ENCODE data around the gene LRRC56.
A peak's percentile ranks its signal among the peaks of the same experiment; 100 is the strongest.

The LRRC56 gene

GRCh38 chr11:540583-541432 lies 3.5 kb downstream of the LRRC56 start:
- DNase-seq (ENCODE audit: low spot score in 2 of 2), result no peak
- H3K4me3 Mint-ChIP-seq, result no peak overlapping the region
- no peak for ATAC-seq
- no peak overlapping the region for H3K27ac Mint-ChIP-seq
- H3K4me1 Mint-ChIP-seq, result peaks cover 17% of the 10 kb centered on the region
- no peaks in the 10 kb centered on the region for H3K9me3 Mint-ChIP-seq
- H3K36me3 Mint-ChIP-seq, result peaks cover 6% of the 10 kb centered on the region

GRCh38 chr11:541433-541885 lies 4.1 kb downstream of the LRRC56 start:
- Mint-ChIP-seq H3K27ac (no peak overlapping the region), H3K36me3 (peaks cover 6% of the 10 kb centered on the region), H3K4me1 (peaks cover 11% of the 10 kb centered on the region), H3K9me3 (no peaks in the 10 kb centered on the region), H3K4me3 (no peak overlapping the region)
- ATAC-seq (no peak), DNase-seq (ENCODE audit: low spot score in 2 of 2) (no peak)

DNA sequence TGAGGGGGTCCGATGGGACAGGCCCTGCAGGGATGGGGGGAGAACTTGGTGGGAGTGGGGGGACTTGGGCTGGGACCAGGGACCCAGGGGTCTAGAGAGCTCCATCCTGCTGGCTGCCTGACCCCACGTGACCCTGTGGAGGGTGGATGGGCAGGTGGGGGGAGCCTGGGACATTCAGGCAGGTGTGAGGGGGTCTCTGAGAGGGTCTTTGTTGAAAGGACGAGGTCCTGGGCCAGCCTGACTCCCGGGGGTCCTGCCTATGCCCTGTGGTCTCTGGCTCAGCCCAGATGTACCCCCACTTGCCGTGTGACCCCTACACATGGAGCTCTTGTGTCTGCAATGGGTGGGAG lies 7.5 kb downstream of the LRRC56 start:
- H3K9me3 Mint-ChIP-seq, result no peaks in the 10 kb centered on the region
- H3K4me3 Mint-ChIP-seq, result no peak overlapping the region
- DNase-seq (ENCODE audit: low spot score in 2 of 2) (no peak), ATAC-seq (no peak)
- H3K36me3 Mint-ChIP-seq, result peaks cover 6% of the 10 kb centered on the region
- H3K4me1 Mint-ChIP-seq, result no peaks in the 10 kb centered on the region
- no peak overlapping the region for H3K27ac Mint-ChIP-seq

DNA sequence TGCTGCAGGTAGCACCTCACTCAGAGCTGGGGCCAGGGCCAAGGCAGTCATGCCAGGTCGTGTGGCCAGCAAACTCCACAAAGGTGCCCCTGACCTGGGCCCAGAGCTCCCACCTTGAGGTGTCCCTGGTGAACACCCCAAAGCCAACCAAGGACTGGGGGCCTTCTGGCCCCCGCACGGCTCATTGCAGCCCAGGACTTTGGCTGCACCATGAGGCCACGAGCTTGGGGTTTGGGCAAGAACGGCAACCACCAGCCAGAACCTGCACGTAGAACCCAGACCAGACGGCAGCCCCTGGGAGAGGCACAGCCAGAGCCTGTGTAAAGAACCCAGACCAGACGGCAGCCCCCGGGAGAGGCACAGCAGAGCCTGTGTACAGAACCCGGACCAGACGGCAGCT lies 7.8 kb downstream of the LRRC56 start:
- ATAC-seq (no peak), DNase-seq (ENCODE audit: low spot score in 2 of 2) (no peak)
- no peak overlapping the region for H3K4me3 Mint-ChIP-seq
- peaks cover 6% of the 10 kb centered on the region for H3K36me3 Mint-ChIP-seq
- H3K9me3 Mint-ChIP-seq, result no peaks in the 10 kb centered on the region
- H3K27ac Mint-ChIP-seq, result no peak overlapping the region
- H3K4me1 Mint-ChIP-seq, result no peaks in the 10 kb centered on the region

GRCh38 chr11:548700-549603 lies 11.6 kb downstream of the LRRC56 start:
- DNase-seq (ENCODE audit: low spot score in 2 of 2) (no peak), ATAC-seq (no peak)
- Mint-ChIP-seq H3K36me3 (no peaks in the 10 kb centered on the region), H3K27ac (no peak overlapping the region), H3K4me3 (no peak overlapping the region), H3K9me3 (no peaks in the 10 kb centered on the region), H3K4me1 (no peaks in the 10 kb centered on the region)

DNA sequence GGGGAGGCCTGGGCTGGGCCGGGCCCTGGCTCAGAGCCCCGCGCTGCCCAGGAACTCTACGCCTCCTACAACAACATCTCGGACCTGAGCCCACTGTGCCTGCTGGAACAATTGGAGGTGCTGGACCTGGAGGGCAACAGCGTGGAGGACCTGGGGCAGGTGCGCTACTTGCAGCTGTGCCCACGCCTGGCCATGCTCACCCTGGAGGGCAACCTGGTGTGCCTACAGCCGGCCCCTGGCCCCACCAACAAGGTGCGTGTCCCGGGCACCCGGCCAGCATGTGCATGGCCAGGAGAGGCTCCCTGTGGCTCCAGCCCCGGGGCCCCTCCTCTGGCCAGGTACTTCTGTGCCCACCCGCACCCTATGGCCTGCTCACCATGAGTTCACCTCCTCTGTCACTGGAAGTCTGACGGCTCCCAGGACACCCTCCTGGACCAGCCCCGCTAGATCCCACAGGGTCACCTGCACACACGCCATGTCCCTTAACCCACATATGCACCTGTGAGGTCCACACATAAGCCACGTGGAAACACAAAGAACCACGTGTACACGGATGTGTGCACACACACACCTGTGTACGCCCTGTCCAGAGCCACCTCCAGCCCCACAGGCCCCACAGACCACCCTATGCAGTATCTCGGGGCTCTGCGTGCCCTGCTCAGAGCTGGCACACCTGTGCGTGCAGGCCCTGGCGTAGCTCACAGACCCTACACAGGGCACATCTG lies 12.9 kb downstream of the LRRC56 start:
- Mint-ChIP-seq H3K4me3 (no peak overlapping the region), H3K9me3 (no peaks in the 10 kb centered on the region), H3K27ac (no peak overlapping the region), H3K36me3 (no peaks in the 10 kb centered on the region), H3K4me1 (no peaks in the 10 kb centered on the region)
- ATAC-seq, result no peak
- no peak for DNase-seq (ENCODE audit: low spot score in 2 of 2)

DNA sequence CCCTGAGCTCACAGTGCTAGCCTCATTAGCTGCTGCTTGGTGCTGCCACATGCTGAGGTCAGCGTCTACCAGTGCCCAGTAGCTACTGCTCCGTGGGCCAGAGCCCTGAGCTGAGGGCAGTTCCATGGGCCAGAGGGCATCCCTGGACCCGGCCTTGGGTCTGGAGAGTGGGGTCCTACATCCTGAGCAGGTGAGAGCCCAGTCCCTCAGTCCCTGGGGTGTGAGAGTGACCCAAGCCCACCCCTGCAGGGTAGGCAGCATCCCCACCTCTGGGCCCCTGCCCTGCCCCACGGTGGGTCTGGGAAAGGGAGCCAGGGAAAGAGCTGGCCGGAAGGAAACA lies 13.4 kb downstream of the LRRC56 start:
- Mint-ChIP-seq H3K9me3 (no peaks in the 10 kb centered on the region), H3K4me1 (no peaks in the 10 kb centered on the region), H3K4me3 (no peak overlapping the region), H3K27ac (no peak overlapping the region), H3K36me3 (no peaks in the 10 kb centered on the region)
- ATAC-seq, result no peak
- DNase-seq (ENCODE audit: low spot score in 2 of 2), result no peak

GRCh38 chr11:551131-551530 lies 13.8 kb downstream of the LRRC56 start:
- Mint-ChIP-seq H3K9me3 (no peaks in the 10 kb centered on the region), H3K36me3 (no peaks in the 10 kb centered on the region), H3K4me1 (no peaks in the 10 kb centered on the region), H3K4me3 (no peak overlapping the region), H3K27ac (no peak overlapping the region)
- ATAC-seq, result no peak
- DNase-seq (ENCODE audit: low spot score in 2 of 2), result no peak

DNA sequence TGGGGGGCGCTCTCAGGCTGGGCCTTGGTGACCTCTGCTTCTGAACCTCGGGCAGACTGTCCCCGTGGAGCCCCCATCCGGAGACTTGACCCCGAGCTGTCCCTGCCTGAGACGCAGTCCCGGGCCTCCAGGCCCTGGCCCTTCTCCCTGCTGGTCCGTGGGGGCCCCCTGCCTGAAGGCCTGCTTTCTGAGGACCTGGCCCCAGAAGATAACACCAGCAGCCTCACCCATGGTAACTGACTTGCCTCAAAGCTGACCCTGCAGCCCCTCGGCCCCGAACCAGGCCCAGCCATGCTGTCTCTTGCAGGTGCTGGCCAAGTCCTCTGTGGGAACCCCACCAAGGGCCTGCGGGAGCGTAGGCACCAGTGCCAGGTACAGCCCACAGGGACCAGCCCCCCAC lies 14.3 kb downstream of the LRRC56 start:
- H3K36me3 Mint-ChIP-seq, result no peaks in the 10 kb centered on the region
- ATAC-seq, result no peak

GRCh38 chr11:553083-553987 lies 16.0 kb downstream of the LRRC56 start:
- Mint-ChIP-seq H3K4me1 (no peaks in the 10 kb centered on the region), H3K27ac (no peak overlapping the region), H3K36me3 (no peaks in the 10 kb centered on the region), H3K4me3 (no peak overlapping the region), H3K9me3 (no peaks in the 10 kb centered on the region)
- DNase-seq (ENCODE audit: low spot score in 2 of 2) (no peak), ATAC-seq (no peak)

More for the DNA sequence above, 14.3 kb downstream of the LRRC56 start:
- Mint-ChIP-seq H3K4me1 (no peaks in the 10 kb centered on the region), H3K4me3 (no peak overlapping the region), H3K9me3 (no peaks in the 10 kb centered on the region), H3K27ac (no peak overlapping the region)
- DNase-seq (ENCODE audit: low spot score in 2 of 2), result no peak

DNA sequence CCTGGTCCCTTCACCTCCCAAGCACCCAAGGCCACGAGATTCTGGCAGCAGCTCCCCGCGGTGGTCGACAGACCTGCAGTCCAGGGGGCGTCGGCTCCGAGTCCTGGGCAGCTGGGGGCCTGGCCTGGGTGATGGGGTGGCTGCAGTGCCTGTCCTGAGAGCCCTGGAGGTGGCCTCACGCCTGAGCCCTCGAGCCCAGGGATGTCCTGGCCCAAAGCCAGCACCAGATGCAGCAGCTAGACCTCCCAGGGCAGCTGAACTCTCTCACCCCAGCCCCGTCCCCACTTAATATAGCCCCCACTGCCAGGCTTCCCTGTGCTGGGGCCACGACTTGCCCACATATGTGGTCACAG lies 16.6 kb downstream of the LRRC56 start:
- Mint-ChIP-seq H3K9me3 (no peaks in the 10 kb centered on the region), H3K4me1 (no peaks in the 10 kb centered on the region), H3K4me3 (peak overlapping the region; percentile 42), H3K27ac (no peak overlapping the region), H3K36me3 (no peaks in the 10 kb centered on the region)
- ATAC-seq (no peak), DNase-seq (ENCODE audit: low spot score in 2 of 2) (no peak)

DNA sequence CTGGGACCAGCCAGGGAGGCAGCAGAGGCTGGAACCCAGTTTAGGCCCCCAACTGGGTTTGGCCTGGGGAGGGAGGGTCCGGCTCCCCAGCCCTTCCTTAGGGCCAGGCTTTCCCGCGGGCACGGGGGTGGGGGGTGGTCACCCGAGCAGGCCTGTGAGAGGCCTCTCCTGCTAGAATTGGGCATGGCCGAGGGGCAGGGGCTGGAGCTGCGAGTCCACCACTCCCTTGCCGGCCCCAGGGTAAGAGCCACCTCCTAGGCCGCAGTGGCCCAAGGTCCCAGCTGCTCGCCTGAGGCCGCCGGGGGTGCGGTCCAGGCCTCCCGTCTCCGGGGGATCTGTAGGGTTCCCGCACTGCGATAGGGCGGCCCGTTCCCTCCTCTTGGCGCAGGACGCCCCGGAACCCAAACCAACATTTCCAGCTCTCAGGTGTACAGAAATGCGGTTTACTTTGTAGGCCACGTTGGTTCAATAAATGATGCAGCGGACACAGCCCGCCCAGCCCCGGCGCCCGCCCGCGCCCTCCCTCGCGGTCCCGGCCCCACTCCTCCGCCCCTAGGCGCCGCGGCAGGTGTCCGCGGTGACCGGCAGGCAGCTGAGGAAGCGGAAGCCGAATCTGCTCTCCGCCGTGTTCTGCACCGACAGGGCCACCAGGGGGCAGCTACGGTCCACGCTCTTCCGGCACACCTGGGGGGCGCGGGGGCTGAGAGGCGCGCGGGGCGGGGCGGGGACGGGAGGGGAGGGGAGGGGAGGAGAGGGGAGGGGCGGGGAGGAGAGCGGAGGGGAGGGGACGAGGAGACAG lies 17.3 kb downstream of the LRRC56 start:
- Mint-ChIP-seq H3K4me3 (peak overlapping the region; percentile 42), H3K4me1 (peaks cover under 1% of the 10 kb centered on the region), H3K36me3 (peaks cover under 1% of the 10 kb centered on the region), H3K9me3 (no peaks in the 10 kb centered on the region), H3K27ac (no peak overlapping the region)
- DNase-seq (ENCODE audit: low spot score in 2 of 2) (peak; percentile 65 to 82), ATAC-seq (peak; percentile 78)

DNA sequence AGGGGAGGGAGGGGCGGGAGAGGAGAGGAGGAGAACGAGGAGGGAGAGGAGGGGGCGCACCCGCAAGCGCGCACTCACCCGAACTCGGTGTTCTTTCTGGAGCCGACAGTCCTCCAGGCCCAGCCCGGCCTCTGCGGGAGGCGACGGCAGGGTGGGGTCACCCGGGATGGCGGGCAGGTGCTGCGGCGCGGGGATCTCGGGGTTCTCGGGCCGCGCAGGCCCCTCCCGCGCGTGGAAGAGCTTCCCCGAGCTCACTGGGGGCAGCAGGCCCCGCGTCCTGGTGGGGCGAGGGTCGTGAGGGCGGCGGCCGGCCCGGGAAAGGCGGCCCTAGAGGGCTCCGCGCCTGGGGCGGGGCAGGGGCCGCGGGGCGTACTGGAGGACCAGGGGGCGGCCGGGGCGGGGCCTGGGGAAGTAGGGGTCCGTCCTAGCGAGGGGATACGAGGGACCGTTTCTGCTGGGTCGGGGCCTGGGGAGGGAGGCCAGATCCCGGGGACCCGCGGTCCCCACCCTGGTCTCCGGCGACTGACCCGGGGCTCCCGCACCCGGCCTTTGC lies 18.0 kb downstream of the LRRC56 start:
- no peaks in the 10 kb centered on the region for H3K9me3 Mint-ChIP-seq
- peaks cover 7% of the 10 kb centered on the region for H3K36me3 Mint-ChIP-seq
- no peak for DNase-seq (ENCODE audit: low spot score in 2 of 2)
- no peak overlapping the region for H3K27ac Mint-ChIP-seq
- ATAC-seq, result peak; percentile 4
- peak overlapping the region; percentile 42 for H3K4me3 Mint-ChIP-seq
- H3K4me1 Mint-ChIP-seq, result peaks cover 7% of the 10 kb centered on the region
